Endothelial cell (in vitro differentiated cells): ENCODE data around the gene NOS1AP. TPM values are rescaled to one million over a fixed set of nuclear protein-coding genes. Genes with fewer than 3 reads are reported as not detected.

ENCODE experiments used
- DNase-seq: peaks from one replicate; pipeline ENCODE4 v3.0.0; 2021; ENCODE audit warnings: low spot score
- H3K27ac Mint-ChIP-seq: one replicate; pipeline ENCODE4 v1.8.0; 2021; ENCODE audit warnings: mixed read lengths, inconsistent platforms; ENCODE audit not compliant: unreplicated experiment
- H3K27me3 Mint-ChIP-seq: one replicate; pipeline ENCODE4 v1.8.0; 2021; ENCODE audit warnings: mild to moderate bottlenecking, moderate library complexity, mixed read lengths, inconsistent platforms; ENCODE audit not compliant: unreplicated experiment
- H3K36me3 Mint-ChIP-seq: one replicate; pipeline ENCODE4 v1.8.0; 2021; ENCODE audit warnings: mild to moderate bottlenecking, low read depth, mixed read lengths, inconsistent platforms; ENCODE audit not compliant: unreplicated experiment
- H3K4me1 Mint-ChIP-seq: one replicate; pipeline ENCODE4 v1.8.0; 2021; ENCODE audit warnings: mild to moderate bottlenecking, mixed read lengths, inconsistent platforms; ENCODE audit not compliant: unreplicated experiment
- H3K4me3 Mint-ChIP-seq: one replicate; pipeline ENCODE4 v1.8.0; 2021; ENCODE audit warnings: mild to moderate bottlenecking, mixed read lengths, inconsistent platforms; ENCODE audit not compliant: unreplicated experiment
- H3K9me3 Mint-ChIP-seq: one replicate; pipeline ENCODE4 v1.8.0; 2021; ENCODE audit warnings: mixed read lengths, inconsistent platforms; ENCODE audit not compliant: unreplicated experiment
- total RNA-seq: library from RNA; stranded (reverse); fragmentation: NEBNext Ultra II Directional; extraction: Animal tissue kit (Norgen Biotek cat#: 25700); gene quantifications from one replicate; pipeline ENCODE4 v1.2.1, GENCODE V29; 2021; ENCODE audit not compliant: unreplicated experiment
- TF ChIP-seq, protein P1 (sequence below): fragments of 200-600 bp; sonication (generic); IDR thresholded peaks from one replicate; pipeline ENCODE4 v1.5.0; 2021; ENCODE audit warnings: antibody characterized with exemption; ENCODE audit not compliant: unreplicated experiment

NOS1AP gene
- total RNA-seq, 1 donor from 2014 or later, result 19.8 TPM

DNA sequence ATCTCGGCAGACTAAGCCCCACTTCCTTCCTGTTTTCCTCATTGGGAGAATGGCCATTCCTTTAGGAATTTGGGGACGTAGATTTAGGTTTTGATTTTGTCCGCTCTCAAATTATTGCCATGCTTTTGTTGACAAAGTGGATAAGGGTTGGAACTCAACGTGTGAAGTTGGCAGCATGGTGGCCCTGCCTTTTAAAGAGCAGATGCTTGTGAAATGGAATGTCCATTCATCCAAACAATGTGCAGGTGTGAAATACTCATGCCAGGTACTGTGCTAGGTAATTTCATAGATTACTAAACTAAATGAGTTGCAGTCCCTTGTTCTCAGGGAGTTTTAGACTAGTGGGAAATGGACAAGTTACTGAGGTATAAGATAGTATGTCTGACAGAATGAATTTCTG is 232.2 kb downstream of the NOS1AP start:
- TF ChIP-seq, protein P1, sequence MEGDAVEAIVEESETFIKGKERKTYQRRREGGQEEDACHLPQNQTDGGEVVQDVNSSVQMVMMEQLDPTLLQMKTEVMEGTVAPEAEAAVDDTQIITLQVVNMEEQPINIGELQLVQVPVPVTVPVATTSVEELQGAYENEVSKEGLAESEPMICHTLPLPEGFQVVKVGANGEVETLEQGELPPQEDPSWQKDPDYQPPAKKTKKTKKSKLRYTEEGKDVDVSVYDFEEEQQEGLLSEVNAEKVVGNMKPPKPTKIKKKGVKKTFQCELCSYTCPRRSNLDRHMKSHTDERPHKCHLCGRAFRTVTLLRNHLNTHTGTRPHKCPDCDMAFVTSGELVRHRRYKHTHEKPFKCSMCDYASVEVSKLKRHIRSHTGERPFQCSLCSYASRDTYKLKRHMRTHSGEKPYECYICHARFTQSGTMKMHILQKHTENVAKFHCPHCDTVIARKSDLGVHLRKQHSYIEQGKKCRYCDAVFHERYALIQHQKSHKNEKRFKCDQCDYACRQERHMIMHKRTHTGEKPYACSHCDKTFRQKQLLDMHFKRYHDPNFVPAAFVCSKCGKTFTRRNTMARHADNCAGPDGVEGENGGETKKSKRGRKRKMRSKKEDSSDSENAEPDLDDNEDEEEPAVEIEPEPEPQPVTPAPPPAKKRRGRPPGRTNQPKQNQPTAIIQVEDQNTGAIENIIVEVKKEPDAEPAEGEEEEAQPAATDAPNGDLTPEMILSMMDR, result no peak
- Mint-ChIP-seq H3K4me3 (no peak overlapping the region), H3K4me1 (no peaks in the 10 kb centered on the region), H3K36me3 (peaks cover 5% of the 10 kb centered on the region), H3K27me3 (no peaks in the 10 kb centered on the region), H3K27ac (no peak overlapping the region), H3K9me3 (no peaks in the 10 kb centered on the region)
- no peak for DNase-seq

DNA sequence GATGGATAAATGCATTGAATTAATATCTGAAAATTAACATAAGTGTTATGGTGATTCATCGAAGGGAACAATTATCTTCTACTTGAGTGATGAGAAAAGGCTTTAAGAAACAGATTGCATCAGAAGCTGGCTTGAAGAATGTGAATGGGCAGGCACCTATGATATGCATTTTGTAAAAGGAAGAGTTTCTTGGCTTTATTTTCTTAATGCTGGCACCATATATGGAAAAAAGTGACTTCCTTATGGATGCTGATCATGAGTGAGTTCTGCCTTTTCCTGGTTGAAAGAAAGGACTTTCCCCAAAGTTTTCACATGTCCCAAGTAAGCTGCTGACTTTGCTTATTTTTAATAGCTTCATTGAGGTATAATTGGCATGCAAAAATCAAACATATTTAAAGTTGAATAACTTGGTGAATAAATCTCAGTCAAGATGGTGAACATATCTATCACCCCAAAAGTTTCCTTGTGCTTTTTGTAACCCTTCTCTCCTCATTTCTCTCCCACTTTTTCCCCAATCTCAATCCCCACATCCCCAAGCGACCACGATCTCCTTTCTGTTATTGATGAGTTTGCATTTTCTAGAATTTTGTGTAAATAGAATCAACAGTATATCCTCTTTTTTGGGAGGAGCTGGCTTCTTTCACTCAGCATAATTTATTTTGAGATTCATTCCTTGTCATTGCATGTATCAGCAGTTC is 233.0 kb downstream of the NOS1AP start:
- no peaks in the 10 kb centered on the region for H3K27me3 Mint-ChIP-seq
- no peak overlapping the region for H3K4me3 Mint-ChIP-seq
- TF ChIP-seq, protein P1, result no peak
- no peak for DNase-seq
- no peaks in the 10 kb centered on the region for H3K4me1 Mint-ChIP-seq
- H3K36me3 Mint-ChIP-seq, result peaks cover 9% of the 10 kb centered on the region
- no peak overlapping the region for H3K27ac Mint-ChIP-seq
- no peaks in the 10 kb centered on the region for H3K9me3 Mint-ChIP-seq

DNA sequence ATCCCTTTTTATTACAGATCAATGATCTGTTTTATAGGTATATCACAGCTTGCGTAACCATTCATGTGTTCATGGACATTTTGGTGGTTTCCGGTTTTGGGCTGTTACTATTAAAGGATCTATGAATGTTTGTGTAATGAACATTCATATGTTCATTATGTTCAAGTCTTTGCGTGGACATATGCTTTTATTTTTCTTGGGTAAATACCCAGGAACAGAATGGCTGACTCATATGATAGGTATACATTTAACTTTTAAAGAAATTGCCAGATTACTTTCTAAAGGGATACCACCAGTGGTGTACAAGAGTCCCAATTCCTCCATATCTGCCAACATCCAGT is 233.5 kb downstream of the NOS1AP start:
- no peaks in the 10 kb centered on the region for H3K27me3 Mint-ChIP-seq
- H3K36me3 Mint-ChIP-seq, result peaks cover 9% of the 10 kb centered on the region
- no peaks in the 10 kb centered on the region for H3K4me1 Mint-ChIP-seq
- DNase-seq, result no peak
- no peak overlapping the region for H3K27ac Mint-ChIP-seq
- no peak overlapping the region for H3K4me3 Mint-ChIP-seq
- H3K9me3 Mint-ChIP-seq, result no peaks in the 10 kb centered on the region
- TF ChIP-seq, protein P1, result no peak

DNA sequence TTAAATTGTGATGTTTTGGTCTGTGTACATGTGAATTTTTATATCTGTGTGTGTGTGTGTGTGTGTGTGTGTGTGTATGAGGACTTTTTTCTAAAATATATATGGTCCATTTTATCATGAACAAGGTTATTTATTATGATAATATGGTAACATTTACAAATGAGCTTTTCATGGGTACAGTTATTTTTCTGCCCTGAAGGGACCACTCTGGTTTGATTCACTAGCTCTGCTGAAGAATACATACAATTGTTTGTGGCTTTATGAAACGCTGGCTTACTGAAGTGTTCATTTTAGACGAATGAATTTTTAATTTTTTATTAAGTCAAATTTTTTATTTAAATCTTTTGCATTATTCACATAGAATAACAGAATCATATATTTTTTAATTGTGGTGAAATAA is 235.2 kb downstream of the NOS1AP start:
- peaks cover 2% of the 10 kb centered on the region for H3K27me3 Mint-ChIP-seq
- no peak for DNase-seq
- no peaks in the 10 kb centered on the region for H3K9me3 Mint-ChIP-seq
- no peak overlapping the region for H3K4me3 Mint-ChIP-seq
- no peaks in the 10 kb centered on the region for H3K4me1 Mint-ChIP-seq
- no peak overlapping the region for H3K27ac Mint-ChIP-seq
- H3K36me3 Mint-ChIP-seq, result peaks cover 13% of the 10 kb centered on the region
- TF ChIP-seq, protein P1, result no peak

DNA sequence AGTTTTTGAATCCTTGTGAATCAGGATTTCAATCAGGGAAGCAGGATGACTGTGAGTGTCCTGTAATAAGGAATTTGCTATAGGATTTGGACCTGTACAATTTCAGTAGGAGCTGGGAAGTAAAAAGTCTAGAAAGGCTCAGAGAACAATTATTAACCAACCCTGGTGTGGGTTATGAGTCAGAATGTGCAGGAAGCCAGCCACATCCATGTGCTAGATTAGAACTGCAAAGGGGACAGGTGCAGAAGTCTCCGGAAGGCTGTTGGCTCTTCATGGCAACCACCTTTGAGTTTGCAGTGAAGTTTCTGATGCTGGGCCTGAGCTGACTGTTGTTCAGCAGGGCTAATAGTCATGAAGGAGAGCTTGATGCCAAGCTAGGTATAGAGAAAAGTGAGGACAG is 236.5 kb downstream of the NOS1AP start:
- no peak overlapping the region for H3K27ac Mint-ChIP-seq
- H3K9me3 Mint-ChIP-seq, result no peaks in the 10 kb centered on the region
- H3K36me3 Mint-ChIP-seq, result peaks cover 14% of the 10 kb centered on the region
- H3K4me3 Mint-ChIP-seq, result no peak overlapping the region
- DNase-seq, result no peak
- H3K27me3 Mint-ChIP-seq, result peaks cover 3% of the 10 kb centered on the region
- H3K4me1 Mint-ChIP-seq, result no peaks in the 10 kb centered on the region
- TF ChIP-seq, protein P1, result no peak
